ENCODE data around the gene RAPGEF4. TPM values are rescaled to one million over a fixed set of nuclear protein-coding genes. Genes with fewer than 3 reads are reported as not detected.

The RAPGEF4 gene
- total RNA-seq, 1 experiment from 2014 or later = 0.59 TPM

DNA sequence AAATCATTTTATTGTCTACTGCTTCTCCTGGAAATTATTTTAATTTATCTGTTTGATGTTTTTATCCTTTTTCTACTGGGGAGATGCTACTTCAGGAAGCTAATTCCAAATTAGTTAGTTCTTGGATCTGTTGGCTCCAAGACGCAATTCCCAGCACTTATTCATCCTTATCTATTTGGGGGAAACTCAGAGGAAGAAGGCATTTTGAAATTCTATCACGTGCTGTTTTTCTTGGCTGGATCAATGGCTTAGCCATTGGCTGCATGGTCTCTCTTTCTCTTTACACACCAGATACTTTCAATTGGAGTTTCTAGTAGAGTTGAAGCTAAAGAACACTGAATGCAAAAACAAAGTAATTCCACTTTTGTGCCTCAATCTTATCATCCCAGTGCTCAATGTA, 98.3 kb downstream of the RAPGEF4 start:
- CTCF ChIA-PET = no interaction called here
- POLR2A ChIA-PET = no interaction called here
- no peaks in the 10 kb centered on the region for H3K9me2 ChIP-seq (ENCODE audit: insufficient read depth)
- no peaks in the 10 kb centered on the region for H3K79me2 ChIP-seq (ENCODE audit: insufficient read depth, low read length)
- TF ChIP-seq ZNF274 (IDR thresholded peaks at IDR 0.05; ENCODE audit: low read depth, low read length) (no peak), POLR2A (IDR thresholded peaks at IDR 0.05; ENCODE audit: borderline replicate concordance, extremely low read depth, insufficient read depth, insufficient read length) (no peak), EZH2 (IDR thresholded peaks at IDR 0.05) (no peak), EGR1 (IDR thresholded peaks at IDR 0.05; ENCODE audit: low read depth) (no peak), SIN3A (IDR thresholded peaks at IDR 0.05; ENCODE audit: low read depth) (no peak), SRF (IDR thresholded peaks at IDR 0.05; ENCODE audit: low read depth) (no peak), JUND (IDR thresholded peaks at IDR 0.05) (no peak), POLR2AphosphoS5 (IDR thresholded peaks at IDR 0.05; ENCODE audit: low read depth, low read length) (no peak)
- TF ChIP-seq, protein P1, sequence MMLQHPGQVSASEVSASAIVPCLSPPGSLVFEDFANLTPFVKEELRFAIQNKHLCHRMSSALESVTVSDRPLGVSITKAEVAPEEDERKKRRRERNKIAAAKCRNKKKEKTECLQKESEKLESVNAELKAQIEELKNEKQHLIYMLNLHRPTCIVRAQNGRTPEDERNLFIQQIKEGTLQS (IDR thresholded peaks at IDR 0.05) = no peak
- TF ChIP-seq, protein P2, sequence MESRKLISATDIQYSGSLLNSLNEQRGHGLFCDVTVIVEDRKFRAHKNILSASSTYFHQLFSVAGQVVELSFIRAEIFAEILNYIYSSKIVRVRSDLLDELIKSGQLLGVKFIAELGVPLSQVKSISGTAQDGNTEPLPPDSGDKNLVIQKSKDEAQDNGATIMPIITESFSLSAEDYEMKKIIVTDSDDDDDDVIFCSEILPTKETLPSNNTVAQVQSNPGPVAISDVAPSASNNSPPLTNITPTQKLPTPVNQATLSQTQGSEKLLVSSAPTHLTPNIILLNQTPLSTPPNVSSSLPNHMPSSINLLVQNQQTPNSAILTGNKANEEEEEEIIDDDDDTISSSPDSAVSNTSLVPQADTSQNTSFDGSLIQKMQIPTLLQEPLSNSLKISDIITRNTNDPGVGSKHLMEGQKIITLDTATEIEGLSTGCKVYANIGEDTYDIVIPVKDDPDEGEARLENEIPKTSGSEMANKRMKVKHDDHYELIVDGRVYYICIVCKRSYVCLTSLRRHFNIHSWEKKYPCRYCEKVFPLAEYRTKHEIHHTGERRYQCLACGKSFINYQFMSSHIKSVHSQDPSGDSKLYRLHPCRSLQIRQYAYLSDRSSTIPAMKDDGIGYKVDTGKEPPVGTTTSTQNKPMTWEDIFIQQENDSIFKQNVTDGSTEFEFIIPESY (IDR thresholded peaks at IDR 0.05; ENCODE audit: extremely low read depth, insufficient replicate concordance, low read length) = no peak
- RAD21 ChIA-PET (ENCODE audit: low non-redundant PET in 1 of 2, low total read pairs in 2 of 2, uncharacterized antibody in 2 of 2, unreplicated experiment in 2 of 2) = no interaction called here
- no peak overlapping the region for H3K9ac ChIP-seq (ENCODE audit: low read length)
- H3K4me3 ChIP-seq (replicated peaks in 1 of 2; ENCODE audit: low read depth in 1 of 2, low read length in 2 of 2) = no peak overlapping the region
- DNase-seq (ENCODE audit: low read depth, low spot score) = no peak
- no peak for ATAC-seq
- H3K4me1 ChIP-seq (ENCODE audit: control insufficient read depth in 1 of 2, insufficient read depth in 2 of 2, low read length in 2 of 2) = peaks cover 0 to 18% of the 10 kb centered on the region in 2 experiments; a peak in 2 of 4 replicates
- H3K9me3 ChIP-seq (ENCODE audit: control insufficient read depth in 1 of 2, insufficient read depth in 1 of 2, low read depth in 1 of 2, low read length in 2 of 2) = no peaks in the 10 kb centered on the region
- H3K27me3 ChIP-seq (ENCODE audit: insufficient read depth, low read length) = no peaks in the 10 kb centered on the region
- H4K20me1 ChIP-seq (ENCODE audit: insufficient read depth) = no peaks in the 10 kb centered on the region
- no peak overlapping the region for H3K27ac ChIP-seq (ENCODE audit: low read depth, low read length)
- BruUV-seq (replicated peaks) = no TSS peak
- no peak overlapping the region for H2AFZ ChIP-seq (ENCODE audit: low read depth, low read length, poor library complexity, severe bottlenecking)
- intact Hi-C loops (cut with micrococcal nuclease) = no loop called here
- no peak overlapping the region for H3K4me2 ChIP-seq (ENCODE audit: low read length)
- H3K36me3 ChIP-seq (ENCODE audit: control insufficient read depth in 1 of 2, insufficient read depth in 2 of 2, low read length in 2 of 2) = no peaks in the 10 kb centered on the region
